Neural cell (in vitro differentiated cells): ENCODE measurements around the gene RIN1.

ENCODE experiments used
- EP300 ChIP-seq: fragments of 450-650 bp; conservative IDR thresholded peaks from 2 replicates; pipeline ENCODE4 v1.6.1; 2014; ENCODE audit warnings: antibody characterized with exemption, mild to moderate bottlenecking, moderate library complexity; ENCODE audit not compliant: poor library complexity, severe bottlenecking
- MXI1 ChIP-seq: fragments of 450-650 bp; conservative IDR thresholded peaks from 2 replicates; pipeline ENCODE4 v1.6.1; 2014; ENCODE audit warnings: antibody characterized with exemption, mild to moderate bottlenecking; ENCODE audit not compliant: poor library complexity, severe bottlenecking
- POLR2AphosphoS5 ChIP-seq: IDR thresholded peaks from 2 replicates; pipeline ENCODE4 v1.6.1; 2012
- RAD21 ChIP-seq: fragments of 450-650 bp; conservative IDR thresholded peaks from 2 replicates; pipeline ENCODE4 v1.6.1; 2014; ENCODE audit warnings: antibody characterized with exemption, mild to moderate bottlenecking, moderate library complexity
- REST ChIP-seq: IDR thresholded peaks from 2 replicates; pipeline ENCODE4 v1.6.1; 2012; ENCODE audit warnings: borderline replicate concordance
- TAF1 ChIP-seq: IDR thresholded peaks from 2 replicates; pipeline ENCODE4 v1.6.1; 2012; ENCODE audit warnings: low read depth
- TF ChIP-seq, protein P1 (sequence below): fragments of 450-650 bp; IDR thresholded peaks from 2 replicates; pipeline ENCODE4 v1.5.1; 2014; ENCODE audit warnings: antibody characterized with exemption, mild to moderate bottlenecking, moderate library complexity; ENCODE audit not compliant: poor library complexity, severe bottlenecking

DNA sequence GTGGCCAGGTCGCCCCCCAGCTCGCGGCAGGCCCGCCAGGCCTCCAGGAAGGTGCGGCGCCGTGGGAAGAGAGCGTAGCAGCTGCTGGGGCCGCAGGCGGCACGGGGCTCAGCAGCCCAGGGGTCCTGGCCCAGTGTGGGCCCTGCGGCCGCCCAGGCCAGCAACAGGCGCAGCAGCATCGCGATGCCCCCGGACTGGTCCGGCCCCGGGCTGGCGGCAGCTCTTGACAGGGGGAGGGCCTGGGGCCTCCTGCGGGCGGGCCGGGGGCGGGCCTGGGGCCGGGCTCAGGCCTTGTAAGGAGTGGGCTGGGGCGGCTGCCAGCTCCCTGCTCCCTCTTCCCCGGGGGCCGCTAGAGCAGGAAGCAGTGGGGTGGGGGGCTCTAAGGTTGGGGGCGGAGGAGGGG lies 19.4 kb downstream of the RIN1 start, which contains the start of gene CD248:
- TF ChIP-seq REST (no peak), POLR2AphosphoS5 (no peak), EP300 (no peak), RAD21 (no peak), TAF1 (no peak), MXI1 (no peak)
- TF ChIP-seq, protein P1, sequence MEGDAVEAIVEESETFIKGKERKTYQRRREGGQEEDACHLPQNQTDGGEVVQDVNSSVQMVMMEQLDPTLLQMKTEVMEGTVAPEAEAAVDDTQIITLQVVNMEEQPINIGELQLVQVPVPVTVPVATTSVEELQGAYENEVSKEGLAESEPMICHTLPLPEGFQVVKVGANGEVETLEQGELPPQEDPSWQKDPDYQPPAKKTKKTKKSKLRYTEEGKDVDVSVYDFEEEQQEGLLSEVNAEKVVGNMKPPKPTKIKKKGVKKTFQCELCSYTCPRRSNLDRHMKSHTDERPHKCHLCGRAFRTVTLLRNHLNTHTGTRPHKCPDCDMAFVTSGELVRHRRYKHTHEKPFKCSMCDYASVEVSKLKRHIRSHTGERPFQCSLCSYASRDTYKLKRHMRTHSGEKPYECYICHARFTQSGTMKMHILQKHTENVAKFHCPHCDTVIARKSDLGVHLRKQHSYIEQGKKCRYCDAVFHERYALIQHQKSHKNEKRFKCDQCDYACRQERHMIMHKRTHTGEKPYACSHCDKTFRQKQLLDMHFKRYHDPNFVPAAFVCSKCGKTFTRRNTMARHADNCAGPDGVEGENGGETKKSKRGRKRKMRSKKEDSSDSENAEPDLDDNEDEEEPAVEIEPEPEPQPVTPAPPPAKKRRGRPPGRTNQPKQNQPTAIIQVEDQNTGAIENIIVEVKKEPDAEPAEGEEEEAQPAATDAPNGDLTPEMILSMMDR, result no peak
